Esophagus squamous epithelium (tissue), 4 donors: ENCODE data around the gene ABTB1.

Experiments used
- CTCF ChIP-seq, 6 experiments: fragments of 450-650 bp in 4 of 6; fragments of 200-600 bp in 2 of 6; sonication (generic) in 2 of 6; IDR thresholded peaks; one replicate each; pipeline ENCODE4 v1.5.1; 2016 to 2019; ENCODE audit warnings: antibody characterized with exemption in 6 of 6, mild to moderate bottlenecking in 4 of 6, moderate library complexity in 4 of 6
- POLR2A ChIP-seq, 4 donors: fragments of 450-650 bp; IDR thresholded peaks; one replicate each; pipeline ENCODE4 v1.6.1; 2017; ENCODE audit warnings: antibody characterized with exemption in 4 of 4, mild to moderate bottlenecking in 4 of 4, moderate library complexity in 3 of 4

GRCh38 chr3:127707851-127708411 lies 35.2 kb downstream of the ABTB1 start:
- TF ChIP-seq CTCF (IDR thresholded peaks at IDR 0.05) (no peak), POLR2A (IDR thresholded peaks at IDR 0.05) (no peak)
